ENCODE measurements around the gene GLIPR2.

Gene GLIPR2

DNA sequence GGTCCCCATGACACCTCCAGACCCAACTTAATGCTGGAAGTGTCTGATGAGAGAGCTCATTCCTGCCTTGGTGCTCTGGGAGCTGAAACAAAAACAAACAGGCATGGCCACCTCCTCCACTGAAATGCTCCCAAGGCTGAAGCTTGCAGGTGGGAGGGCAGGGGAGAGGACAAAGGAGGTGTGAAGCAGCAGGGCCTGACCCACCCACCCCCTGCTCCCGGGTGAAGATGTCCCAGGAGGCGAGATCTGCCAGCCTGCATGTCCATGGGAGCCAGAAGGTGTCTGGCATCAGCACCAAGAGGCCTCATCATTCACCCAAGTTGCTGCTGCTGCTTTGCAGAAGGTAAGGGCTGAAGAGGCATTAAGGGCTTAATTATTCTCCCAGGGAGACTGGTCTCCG is 28.5 kb downstream of the GLIPR2 start:
- Histone ChIP-seq H3K27ac (ENCODE audit: extremely low read depth, low read depth, low read length) (no peak overlapping the region), H3K9me3 (ENCODE audit: control insufficient read depth, insufficient read depth, low read depth, low read length) (no peaks in the 10 kb centered on the region), H3K36me3 (ENCODE audit: control insufficient read depth in 2 of 2, insufficient read depth in 1 of 2, low read length in 2 of 2) (no peaks in the 10 kb centered on the region), H3K4me3 (ENCODE audit: low read depth, low read length) (no peak overlapping the region), H3K4me1 (ENCODE audit: control insufficient read depth, insufficient read depth, low read length) (peaks cover 4% of the 10 kb centered on the region; the same call in 1 of the 2 replicates)
- ChIA-PET CTCF (interaction anchor here (0.5 to 8.2 kb wide), 14 partner anchors 9 to 391 kb away, joined by 3 to 172 read pairs (median 5); partner anchors contain the start of genes CLTA and GLIPR2), POLR2A (interaction anchor here (0.6 to 3.0 kb wide), 4 partner anchors 22 to 59 kb away, joined by 3 to 30 read pairs (median 5); partner anchors contain the start of genes CLTA and GLIPR2)
- TF ChIP-seq ZNF658 (tag by site-specific recombination; IDR thresholded peaks at IDR 0.05) (no peak), KLF9 (tag by site-specific recombination; IDR thresholded peaks at IDR 0.05; ENCODE audit: low read depth) (no peak), ZNF473 (tag by site-specific recombination; IDR thresholded peaks at IDR 0.05) (no peak), HOXC10 (CRISPR knock-in tag; IDR thresholded peaks at IDR 0.05) (no peak), ZNF214 (tag by site-specific recombination; IDR thresholded peaks at IDR 0.05; ENCODE audit: borderline replicate concordance) (no peak), ZNF239 (tag by site-specific recombination; IDR thresholded peaks at IDR 0.05) (no peak), ZNF354C (tag by site-specific recombination; IDR thresholded peaks at IDR 0.05; ENCODE audit: borderline replicate concordance, low read depth) (no peak), ZNF24 (tag by site-specific recombination; IDR thresholded peaks at IDR 0.05) (no peak), ZIC2 (tag by site-specific recombination; IDR thresholded peaks at IDR 0.05) (no peak), BCL11B (tag by site-specific recombination; IDR thresholded peaks at IDR 0.05; ENCODE audit: low read depth) (no peak), ZNF639 (tag by site-specific recombination; IDR thresholded peaks at IDR 0.05) (no peak), MYNN (tag by site-specific recombination; IDR thresholded peaks at IDR 0.05; ENCODE audit: borderline replicate concordance) (no peak), ZFP37 (tag by site-specific recombination; IDR thresholded peaks at IDR 0.05) (no peak)
- TF ChIP-seq, protein P1, sequence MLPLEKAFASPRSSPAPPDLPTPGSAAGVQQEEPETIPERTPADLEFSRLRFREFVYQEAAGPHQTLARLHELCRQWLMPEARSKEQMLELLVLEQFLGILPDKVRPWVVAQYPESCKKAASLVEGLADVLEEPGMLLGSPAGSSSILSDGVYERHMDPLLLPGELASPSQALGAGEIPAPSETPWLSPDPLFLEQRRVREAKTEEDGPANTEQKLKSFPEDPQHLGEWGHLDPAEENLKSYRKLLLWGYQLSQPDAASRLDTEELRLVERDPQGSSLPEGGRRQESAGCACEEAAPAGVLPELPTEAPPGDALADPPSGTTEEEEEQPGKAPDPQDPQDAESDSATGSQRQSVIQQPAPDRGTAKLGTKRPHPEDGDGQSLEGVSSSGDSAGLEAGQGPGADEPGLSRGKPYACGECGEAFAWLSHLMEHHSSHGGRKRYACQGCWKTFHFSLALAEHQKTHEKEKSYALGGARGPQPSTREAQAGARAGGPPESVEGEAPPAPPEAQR (tag by site-specific recombination; IDR thresholded peaks at IDR 0.05), result no peak
- TF ChIP-seq, protein P2, sequence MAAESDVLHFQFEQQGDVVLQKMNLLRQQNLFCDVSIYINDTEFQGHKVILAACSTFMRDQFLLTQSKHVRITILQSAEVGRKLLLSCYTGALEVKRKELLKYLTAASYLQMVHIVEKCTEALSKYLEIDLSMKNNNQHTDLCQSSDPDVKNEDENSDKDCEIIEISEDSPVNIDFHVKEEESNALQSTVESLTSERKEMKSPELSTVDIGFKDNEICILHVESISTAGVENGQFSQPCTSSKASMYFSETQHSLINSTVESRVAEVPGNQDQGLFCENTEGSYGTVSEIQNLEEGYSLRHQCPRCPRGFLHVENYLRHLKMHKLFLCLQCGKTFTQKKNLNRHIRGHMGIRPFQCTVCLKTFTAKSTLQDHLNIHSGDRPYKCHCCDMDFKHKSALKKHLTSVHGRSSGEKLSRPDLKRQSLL (tag by site-specific recombination; IDR thresholded peaks at IDR 0.05), result no peak
- TF ChIP-seq, protein P3, sequence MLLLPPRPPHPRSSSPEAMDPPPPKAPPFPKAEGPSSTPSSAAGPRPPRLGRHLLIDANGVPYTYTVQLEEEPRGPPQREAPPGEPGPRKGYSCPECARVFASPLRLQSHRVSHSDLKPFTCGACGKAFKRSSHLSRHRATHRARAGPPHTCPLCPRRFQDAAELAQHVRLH (tag by site-specific recombination; IDR thresholded peaks at IDR 0.05), result no peak
- TF ChIP-seq, protein P4, sequence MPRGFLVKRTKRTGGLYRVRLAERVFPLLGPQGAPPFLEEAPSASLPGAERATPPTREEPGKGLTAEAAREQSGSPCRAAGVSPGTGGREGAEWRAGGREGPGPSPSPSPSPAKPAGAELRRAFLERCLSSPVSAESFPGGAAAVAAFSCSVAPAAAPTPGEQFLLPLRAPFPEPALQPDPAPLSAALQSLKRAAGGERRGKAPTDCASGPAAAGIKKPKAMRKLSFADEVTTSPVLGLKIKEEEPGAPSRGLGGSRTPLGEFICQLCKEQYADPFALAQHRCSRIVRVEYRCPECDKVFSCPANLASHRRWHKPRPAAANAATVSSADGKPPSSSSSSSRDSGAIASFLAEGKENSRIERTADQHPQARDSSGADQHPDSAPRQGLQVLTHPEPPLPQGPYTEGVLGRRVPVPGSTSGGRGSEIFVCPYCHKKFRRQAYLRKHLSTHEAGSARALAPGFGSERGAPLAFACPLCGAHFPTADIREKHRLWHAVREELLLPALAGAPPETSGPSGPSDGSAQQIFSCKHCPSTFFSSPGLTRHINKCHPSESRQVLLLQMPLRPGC (tag by site-specific recombination; IDR thresholded peaks at IDR 0.05), result no peak

- Histone ChIP-seq H3K4me1 (ENCODE audit: control insufficient read depth, insufficient read depth, low read length) (peaks cover 4% of the 10 kb centered on the region; the same call in 1 of the 2 replicates), H3K4me3 (ENCODE audit: low read depth, low read length) (no peak overlapping the region), H3K36me3 (ENCODE audit: control insufficient read depth in 2 of 2, insufficient read depth in 1 of 2, low read length in 2 of 2) (no peaks in the 10 kb centered on the region), H3K9me3 (ENCODE audit: control insufficient read depth, insufficient read depth, low read depth, low read length) (no peaks in the 10 kb centered on the region), H3K27ac (ENCODE audit: extremely low read depth, low read depth, low read length) (no peak overlapping the region)
- no peak for TF ChIP-seq ZNF223 (tag by site-specific recombination; IDR thresholded peaks at IDR 0.05)
- TF ChIP-seq ZBTB7A (tag by site-specific recombination; IDR thresholded peaks at IDR 0.05; ENCODE audit: low read depth), result no peak
- TF ChIP-seq ZNF324 (tag by site-specific recombination; IDR thresholded peaks at IDR 0.05), result no peak
- no peak for TF ChIP-seq ZIC2 (tag by site-specific recombination; IDR thresholded peaks at IDR 0.05)
- TF ChIP-seq PATZ1 (tag by site-specific recombination; IDR thresholded peaks at IDR 0.05), result no peak
- POLR2A ChIA-PET, result interaction anchor here (1.1 to 1.6 kb wide), 2 partner anchors 25 to 29 kb away, joined by 6 read pairs; partner anchors contain the start of genes CLTA and GLIPR2
- CTCF ChIA-PET, result interaction anchor here (0.6 to 8.2 kb wide), 18 partner anchors 10 to 295 kb away, joined by 3 to 172 read pairs (median 5); partner anchors contain the start of genes CLTA and GLIPR2
Measured at GRCh38 chr9:36165826-36166167, 29.3 kb downstream of the GLIPR2 start.

Data from HEK293 (cell line).